Mammary epithelial cell (primary cell): ENCODE measurements around the gene CALHM3.

ENCODE experiments used
- CTCF ChIP-seq, 2 donors: IDR thresholded peaks in 1 of 2; conservative IDR thresholded peaks in 1 of 2; 2 replicates each; pipeline ENCODE4 v1.5.1; 2011 to 2012; ENCODE audit warnings: inconsistent platforms in 2 of 2, low read length in 2 of 2, mild to moderate bottlenecking in 2 of 2, control low read depth in 1 of 2, low read depth in 1 of 2; ENCODE audit not compliant: insufficient read depth in 1 of 2; ENCODE audit errors: extremely low read depth in 1 of 2
- EZH2 ChIP-seq: IDR thresholded peaks from 2 replicates; pipeline ENCODE4 v1.6.1; 2012; ENCODE audit warnings: low read length, inconsistent platforms, borderline replicate concordance

- TF ChIP-seq CTCF (conservative IDR thresholded peaks at IDR 0.05 in 1 of 2, IDR thresholded peaks at IDR 0.05 in 1 of 2; ENCODE audit: extremely low read depth in 1 of 2, insufficient read depth in 1 of 2, low read depth in 1 of 2, low read length in 2 of 2) (no peak), EZH2 (no peak)
Observed at GRCh38 chr10:103441611-103442010, 37.4 kb downstream of the CALHM3 start.
